GM12878 (cell line): ENCODE results near the gene EPHB1.

Source experiments
- TF ChIP-seq, protein P1 (sequence below), 3 experiments: IDR thresholded peaks in 2 of 3; conservative IDR thresholded peaks in 1 of 3; 2 replicates each; pipeline ENCODE4 v1.5.1; 2011; ENCODE audit warnings: low read depth in 3 of 3, low read length in 3 of 3, mild to moderate bottlenecking in 3 of 3, control low read depth in 2 of 3, moderate library complexity in 2 of 3, inconsistent platforms in 1 of 3, mixed read lengths in 1 of 3; ENCODE audit not compliant: control insufficient read depth in 2 of 3, insufficient read depth in 1 of 3; ENCODE audit errors: extremely low read depth in 1 of 3
- TF ChIP-seq, protein P2 (sequence below): IDR thresholded peaks from 2 replicates; pipeline ENCODE4 v1.6.1; 2012; ENCODE audit warnings: mild to moderate bottlenecking, low read depth, low read length

DNA sequence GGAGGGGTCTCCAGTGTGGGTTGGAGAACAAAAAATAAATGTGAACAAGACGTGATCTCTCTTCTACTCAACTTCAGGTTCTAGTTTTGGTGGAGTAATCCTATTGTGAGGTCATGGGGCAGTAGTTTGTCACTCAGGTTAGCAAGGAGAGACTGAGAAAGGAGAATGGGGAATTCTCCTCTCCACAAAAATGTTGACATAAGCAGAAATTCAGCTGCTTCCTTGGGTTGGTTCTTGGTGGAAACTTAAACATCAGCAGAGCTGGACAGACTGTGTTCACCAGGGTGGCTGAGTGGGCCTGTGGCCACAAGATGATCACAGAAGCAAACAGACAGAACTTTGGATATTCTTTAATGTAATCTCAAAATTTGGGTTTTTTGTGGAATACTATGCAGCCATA is 78.7 kb downstream of the EPHB1 start:
- TF ChIP-seq, protein P1, sequence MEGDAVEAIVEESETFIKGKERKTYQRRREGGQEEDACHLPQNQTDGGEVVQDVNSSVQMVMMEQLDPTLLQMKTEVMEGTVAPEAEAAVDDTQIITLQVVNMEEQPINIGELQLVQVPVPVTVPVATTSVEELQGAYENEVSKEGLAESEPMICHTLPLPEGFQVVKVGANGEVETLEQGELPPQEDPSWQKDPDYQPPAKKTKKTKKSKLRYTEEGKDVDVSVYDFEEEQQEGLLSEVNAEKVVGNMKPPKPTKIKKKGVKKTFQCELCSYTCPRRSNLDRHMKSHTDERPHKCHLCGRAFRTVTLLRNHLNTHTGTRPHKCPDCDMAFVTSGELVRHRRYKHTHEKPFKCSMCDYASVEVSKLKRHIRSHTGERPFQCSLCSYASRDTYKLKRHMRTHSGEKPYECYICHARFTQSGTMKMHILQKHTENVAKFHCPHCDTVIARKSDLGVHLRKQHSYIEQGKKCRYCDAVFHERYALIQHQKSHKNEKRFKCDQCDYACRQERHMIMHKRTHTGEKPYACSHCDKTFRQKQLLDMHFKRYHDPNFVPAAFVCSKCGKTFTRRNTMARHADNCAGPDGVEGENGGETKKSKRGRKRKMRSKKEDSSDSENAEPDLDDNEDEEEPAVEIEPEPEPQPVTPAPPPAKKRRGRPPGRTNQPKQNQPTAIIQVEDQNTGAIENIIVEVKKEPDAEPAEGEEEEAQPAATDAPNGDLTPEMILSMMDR (IDR thresholded peaks at IDR 0.05 in 2 of 3, conservative IDR thresholded peaks at IDR 0.05 in 1 of 3; ENCODE audit: control insufficient read depth in 2 of 3, extremely low read depth in 1 of 3, insufficient read depth in 1 of 3, low read depth in 3 of 3, low read length in 3 of 3), result no peak
- TF ChIP-seq, protein P2, sequence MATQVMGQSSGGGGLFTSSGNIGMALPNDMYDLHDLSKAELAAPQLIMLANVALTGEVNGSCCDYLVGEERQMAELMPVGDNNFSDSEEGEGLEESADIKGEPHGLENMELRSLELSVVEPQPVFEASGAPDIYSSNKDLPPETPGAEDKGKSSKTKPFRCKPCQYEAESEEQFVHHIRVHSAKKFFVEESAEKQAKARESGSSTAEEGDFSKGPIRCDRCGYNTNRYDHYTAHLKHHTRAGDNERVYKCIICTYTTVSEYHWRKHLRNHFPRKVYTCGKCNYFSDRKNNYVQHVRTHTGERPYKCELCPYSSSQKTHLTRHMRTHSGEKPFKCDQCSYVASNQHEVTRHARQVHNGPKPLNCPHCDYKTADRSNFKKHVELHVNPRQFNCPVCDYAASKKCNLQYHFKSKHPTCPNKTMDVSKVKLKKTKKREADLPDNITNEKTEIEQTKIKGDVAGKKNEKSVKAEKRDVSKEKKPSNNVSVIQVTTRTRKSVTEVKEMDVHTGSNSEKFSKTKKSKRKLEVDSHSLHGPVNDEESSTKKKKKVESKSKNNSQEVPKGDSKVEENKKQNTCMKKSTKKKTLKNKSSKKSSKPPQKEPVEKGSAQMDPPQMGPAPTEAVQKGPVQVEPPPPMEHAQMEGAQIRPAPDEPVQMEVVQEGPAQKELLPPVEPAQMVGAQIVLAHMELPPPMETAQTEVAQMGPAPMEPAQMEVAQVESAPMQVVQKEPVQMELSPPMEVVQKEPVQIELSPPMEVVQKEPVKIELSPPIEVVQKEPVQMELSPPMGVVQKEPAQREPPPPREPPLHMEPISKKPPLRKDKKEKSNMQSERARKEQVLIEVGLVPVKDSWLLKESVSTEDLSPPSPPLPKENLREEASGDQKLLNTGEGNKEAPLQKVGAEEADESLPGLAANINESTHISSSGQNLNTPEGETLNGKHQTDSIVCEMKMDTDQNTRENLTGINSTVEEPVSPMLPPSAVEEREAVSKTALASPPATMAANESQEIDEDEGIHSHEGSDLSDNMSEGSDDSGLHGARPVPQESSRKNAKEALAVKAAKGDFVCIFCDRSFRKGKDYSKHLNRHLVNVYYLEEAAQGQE, result no peak
